Muscle layer of duodenum (tissue), 2 donors: Measurements from ENCODE around the gene CISTR.
"Not testable (repeated sequence)": the region's sequence is repeated elsewhere in the genome, so short reads cannot be mapped to it uniquely, and the experiment has no call there.

Experiments
- H3K27ac ChIP-seq: one replicate; pipeline ENCODE4 v1.7.0; 2013; ENCODE audit warnings: mild to moderate bottlenecking, low read length
- H3K27me3 ChIP-seq: one replicate; pipeline ENCODE4 v1.7.0; 2013; ENCODE audit warnings: low read depth, mild to moderate bottlenecking, control low read depth, low read length
- H3K36me3 ChIP-seq, 2 donors: one replicate each; pipeline ENCODE4 v1.7.0; 2013; ENCODE audit warnings: low read length in 2 of 2, control low read depth in 1 of 2, mild to moderate bottlenecking in 1 of 2; ENCODE audit not compliant: insufficient read depth in 2 of 2, control insufficient read depth in 1 of 2
- H3K4me1 ChIP-seq, 2 donors: one replicate each; pipeline ENCODE4 v1.7.0; 2013; ENCODE audit warnings: low read length in 2 of 2, mild to moderate bottlenecking in 2 of 2, control low read depth in 1 of 2, moderate library complexity in 1 of 2; ENCODE audit not compliant: insufficient read depth in 2 of 2, control insufficient read depth in 1 of 2
- H3K4me3 ChIP-seq, 2 donors: one replicate each; pipeline ENCODE4 v1.7.0; 2013; ENCODE audit warnings: low read length in 2 of 2, low read depth in 1 of 2, mild to moderate bottlenecking in 1 of 2
- H3K9me3 ChIP-seq, 2 donors: one replicate each; pipeline ENCODE4 v1.7.0; 2013; ENCODE audit warnings: low read length in 2 of 2, control low read depth in 1 of 2, mild to moderate bottlenecking in 1 of 2; ENCODE audit not compliant: control insufficient read depth in 1 of 2
- donor health status: healthy.

CISTR gene

GRCh38 chr12:53728206-53728605 is 23.6 kb downstream of the CISTR start:
- Histone ChIP-seq H3K27me3 (no peaks in the 10 kb centered on the region), H3K4me3 (peak overlapping the region; percentile 98), H3K36me3 (peaks cover 17 to 18% of the 10 kb centered on the region in 2 donors), H3K4me1 (peaks cover 12 to 20% of the 10 kb centered on the region in 2 donors), H3K9me3 (no peaks in the 10 kb centered on the region), H3K27ac (peak overlapping the region; percentile 79)

- H3K4me1 ChIP-seq: peaks cover 12 to 20% of the 10 kb centered on the region in 2 donors
- H3K27me3 ChIP-seq: no peaks in the 10 kb centered on the region
- no peaks in the 10 kb centered on the region for H3K9me3 ChIP-seq
- peaks cover 22% of the 10 kb centered on the region in 2 donors for H3K36me3 ChIP-seq
- H3K27ac ChIP-seq: peak within 1 kb of the TSS; percentile 79
- peak within 1 kb of the TSS; percentile 98 for H3K4me3 ChIP-seq
These were observed 24.3 kb downstream of the CISTR start, which contains the start of gene CALCOCO1 for GRCh38 chr12:53727310-53728041. Gene CALCOCO1 (minus strand): TSS chr12:53727452. CDS start chr12:53725242, 2,210 bp downstream.

- Histone ChIP-seq H3K9me3 (no peaks in the 10 kb centered on the region), H3K4me3 (peak overlapping the region; percentile 98), H3K27ac (peak overlapping the region; percentile 77), H3K4me1 (peaks cover 12 to 20% of the 10 kb centered on the region in 2 donors), H3K27me3 (no peaks in the 10 kb centered on the region), H3K36me3 (peaks cover 27% of the 10 kb centered on the region in 2 donors)
These were observed 24.9 kb downstream of the CISTR start for GRCh38 chr12:53726946-53727309.

GRCh38 chr12:53726341-53726740 is 25.4 kb downstream of the CISTR start:
- Histone ChIP-seq H3K27ac (peak overlapping the region; percentile 77), H3K27me3 (no peaks in the 10 kb centered on the region), H3K4me1 (peaks cover 12 to 20% of the 10 kb centered on the region in 2 donors), H3K36me3 (peaks cover 33% of the 10 kb centered on the region in 2 donors), H3K4me3 (peak overlapping the region; percentile 98), H3K9me3 (no peaks in the 10 kb centered on the region)

GRCh38 chr12:53725824-53726223 is 26.0 kb downstream of the CISTR start:
- Histone ChIP-seq H3K4me3 (peak overlapping the region; percentile 98), H3K4me1 (peaks cover 12 to 20% of the 10 kb centered on the region in 2 donors), H3K27ac (peak overlapping the region; percentile 77), H3K9me3 (no peaks in the 10 kb centered on the region), H3K36me3 (peaks cover 35 to 38% of the 10 kb centered on the region in 2 donors), H3K27me3 (no peaks in the 10 kb centered on the region)

- peaks cover 47 to 62% of the 10 kb centered on the region in 2 donors for H3K36me3 ChIP-seq
- no peaks in the 10 kb centered on the region for H3K27me3 ChIP-seq
- H3K4me1 ChIP-seq: peaks cover 12 to 15% of the 10 kb centered on the region in 2 donors
- H3K27ac ChIP-seq: no peak overlapping the region
- no peaks in the 10 kb centered on the region for H3K9me3 ChIP-seq
- H3K4me3 ChIP-seq: no peak overlapping the region
These were observed 29.2 kb downstream of the CISTR start for GRCh38 chr12:53722450-53723041.

GRCh38 chr12:53720946-53721345 is 30.8 kb downstream of the CISTR start:
- no peaks in the 10 kb centered on the region for H3K9me3 ChIP-seq
- peaks cover 4 to 6% of the 10 kb centered on the region in 2 donors for H3K4me1 ChIP-seq
- no peak overlapping the region for H3K27ac ChIP-seq
- H3K36me3 ChIP-seq: peaks cover 59 to 78% of the 10 kb centered on the region in 2 donors
- H3K27me3 ChIP-seq: no peaks in the 10 kb centered on the region
- no peak overlapping the region for H3K4me3 ChIP-seq

GRCh38 chr12:53719649-53720048 is 32.1 kb downstream of the CISTR start:
- Histone ChIP-seq H3K27ac (no peak overlapping the region), H3K9me3 (no peaks in the 10 kb centered on the region), H3K36me3 (peaks cover 68 to 89% of the 10 kb centered on the region in 2 donors), H3K27me3 (no peaks in the 10 kb centered on the region), H3K4me1 (no peaks in the 10 kb centered on the region), H3K4me3 (no peak overlapping the region)

- H3K9me3 ChIP-seq, H3K27me3 ChIP-seq, H3K4me1 ChIP-seq, H3K4me3 ChIP-seq, H3K27ac ChIP-seq: not testable (repeated sequence)
- H3K36me3 ChIP-seq: peaks cover 67 to 89% of the 10 kb centered on the region in 2 donors
These were observed 33.2 kb downstream of the CISTR start for GRCh38 chr12:53718567-53718966.

GRCh38 chr12:53717319-53717718 is 34.5 kb downstream of the CISTR start:
- Histone ChIP-seq H3K27ac (no peak overlapping the region), H3K4me3 (no peak overlapping the region), H3K36me3 (peaks cover 67 to 91% of the 10 kb centered on the region in 2 donors)

GRCh38 chr12:53714004-53714403 is 37.8 kb downstream of the CISTR start:
- Histone ChIP-seq H3K36me3 (peaks cover 43 to 70% of the 10 kb centered on the region in 2 donors), H3K27me3 (no peaks in the 10 kb centered on the region), H3K4me1 (no peaks in the 10 kb centered on the region), H3K9me3 (no peaks in the 10 kb centered on the region), H3K27ac (no peak overlapping the region), H3K4me3 (no peak overlapping the region)

More at GRCh38 chr12:53717319-53717718, 34.5 kb downstream of the CISTR start:
- Histone ChIP-seq H3K9me3 (no peaks in the 10 kb centered on the region), H3K4me1 (no peaks in the 10 kb centered on the region), H3K27me3 (no peaks in the 10 kb centered on the region)
